Testis (tissue), 3 donors: Measurements from ENCODE around the gene HLA-DOB. TPM values are rescaled to one million over a fixed set of nuclear protein-coding genes. Genes with fewer than 3 reads are reported as not detected.
"Not testable (repeated sequence)": the region's sequence is repeated elsewhere in the genome, so short reads cannot be mapped to it uniquely, and the experiment has no call there.

Experiments used
- DNase-seq: peaks from one replicate; pipeline ENCODE4 v3.0.0-alpha.2; 2019
- H3K27ac ChIP-seq, 2 donors: fragments of 200-600 bp; sonication (generic); one replicate each; pipeline ENCODE4 v1.5.1; 2019
- H3K27me3 ChIP-seq: fragments of 200-600 bp; sonication (generic); one replicate; pipeline ENCODE4 v1.5.1; 2019
- H3K36me3 ChIP-seq: fragments of 200-600 bp; sonication (generic); one replicate; pipeline ENCODE4 v1.5.1; 2017; ENCODE audit warnings: low read depth; ENCODE audit errors: missing control alignments
- H3K4me1 ChIP-seq: fragments of 200-600 bp; sonication (generic); one replicate; pipeline ENCODE4 v1.5.1; 2019
- H3K4me3 ChIP-seq, 2 donors: fragments of 200-600 bp; sonication (generic); one replicate each; pipeline ENCODE4 v1.5.1; 2017 to 2019
- H3K9me3 ChIP-seq: fragments of 200-600 bp; sonication (generic); one replicate; pipeline ENCODE4 v1.5.1; 2017
- POLR2A ChIP-seq: fragments of 450-650 bp; IDR thresholded peaks from one replicate; pipeline ENCODE4 v1.6.1; 2017; ENCODE audit warnings: antibody characterized with exemption, mild to moderate bottlenecking, moderate library complexity
- WGBS, 2 donors: methylation state at CpG; one replicate each; pipeline ENCODE4 v1.1.5; 2018; 5-methylcytosine and 5-hydroxymethylcytosine counted together
- intact Hi-C: fragments of 100-400 bp; cut with DNase I; formaldehyde crosslinking; loops from one replicate; pipeline ENCODE4 v1.15.1; 2023; ENCODE audit warnings: low total_unique reads
- polyA plus RNA-seq: library from polyadenylated mRNA; stranded (reverse); fragments of 350-450 nt; fragmentation: Illumina TruSeq; extraction: RNeasy Lipid Tissue Mini Kit (QIAGEN cat#74804); gene quantifications from one replicate; pipeline ENCODE4 v1.2.3, GENCODE V29; 2014; ENCODE audit warnings: low read depth, low replicate concordance; ENCODE audit not compliant: insufficient read depth
- total RNA-seq, 2 donors: library from RNA; depleted of rRNA; stranded (reverse); fragments of >200 nt; gene quantifications; one replicate each; pipeline ENCODE4 v1.2.3, GENCODE V29; 2016
- TF ChIP-seq, protein P1 (sequence below), 3 experiments: fragments of 450-650 bp in 2 of 3; fragments of 200-600 bp in 1 of 3; sonication (generic) in 1 of 3; IDR thresholded peaks; one replicate each; pipeline ENCODE4 v1.5.1; 2016 to 2019; ENCODE audit warnings: antibody characterized with exemption in 3 of 3, mild to moderate bottlenecking in 2 of 3, moderate library complexity in 1 of 3

Gene HLA-DOB
- total and polyA plus RNA-seq, 3 donors from 2014 or later, result 0.31 to 2.3 (median 1.3) TPM

DNA sequence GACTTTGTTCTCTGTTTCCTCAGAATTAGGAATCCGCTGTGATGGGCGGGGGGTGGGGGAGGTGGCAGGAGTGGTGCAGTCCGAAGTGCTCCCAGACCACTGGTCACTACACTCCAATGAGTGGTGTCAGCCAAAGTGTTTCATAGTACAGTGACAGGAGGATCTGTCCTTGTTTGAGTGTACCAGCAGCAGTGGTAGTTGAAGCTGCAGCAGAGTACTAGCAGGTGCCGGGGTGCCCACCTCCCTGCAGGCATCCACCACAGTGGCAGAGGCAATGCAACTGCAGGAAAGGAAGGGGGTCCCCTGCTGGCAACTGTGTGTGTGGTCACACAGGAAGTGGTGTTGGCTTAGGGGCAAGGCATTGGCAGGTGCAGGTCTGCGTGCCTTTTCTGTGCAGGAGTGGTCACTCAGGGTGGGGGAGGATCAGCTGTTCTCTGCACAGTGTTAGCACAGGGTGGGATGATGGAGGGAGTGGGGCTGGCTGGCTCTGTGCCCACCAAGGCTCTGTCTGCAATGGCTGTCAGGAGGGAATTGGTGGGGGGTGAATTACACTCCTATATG lies 9.7 kb downstream of the HLA-DOB start:
- Histone ChIP-seq H3K27me3 (no peaks in the 10 kb centered on the region), H3K27ac (no peak overlapping the region), H3K36me3 (no peaks in the 10 kb centered on the region), H3K9me3 (no peaks in the 10 kb centered on the region), H3K4me3 (no peak overlapping the region), H3K4me1 (no peaks in the 10 kb centered on the region)
- DNase-seq, result no peak
- TF ChIP-seq, protein P1, sequence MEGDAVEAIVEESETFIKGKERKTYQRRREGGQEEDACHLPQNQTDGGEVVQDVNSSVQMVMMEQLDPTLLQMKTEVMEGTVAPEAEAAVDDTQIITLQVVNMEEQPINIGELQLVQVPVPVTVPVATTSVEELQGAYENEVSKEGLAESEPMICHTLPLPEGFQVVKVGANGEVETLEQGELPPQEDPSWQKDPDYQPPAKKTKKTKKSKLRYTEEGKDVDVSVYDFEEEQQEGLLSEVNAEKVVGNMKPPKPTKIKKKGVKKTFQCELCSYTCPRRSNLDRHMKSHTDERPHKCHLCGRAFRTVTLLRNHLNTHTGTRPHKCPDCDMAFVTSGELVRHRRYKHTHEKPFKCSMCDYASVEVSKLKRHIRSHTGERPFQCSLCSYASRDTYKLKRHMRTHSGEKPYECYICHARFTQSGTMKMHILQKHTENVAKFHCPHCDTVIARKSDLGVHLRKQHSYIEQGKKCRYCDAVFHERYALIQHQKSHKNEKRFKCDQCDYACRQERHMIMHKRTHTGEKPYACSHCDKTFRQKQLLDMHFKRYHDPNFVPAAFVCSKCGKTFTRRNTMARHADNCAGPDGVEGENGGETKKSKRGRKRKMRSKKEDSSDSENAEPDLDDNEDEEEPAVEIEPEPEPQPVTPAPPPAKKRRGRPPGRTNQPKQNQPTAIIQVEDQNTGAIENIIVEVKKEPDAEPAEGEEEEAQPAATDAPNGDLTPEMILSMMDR (IDR thresholded peaks at IDR 0.05), result no peak
- TF ChIP-seq POLR2A, result no peak
- intact Hi-C loops, result no loop called here
- WGBS, 2 donors, result 77 to 94% methylated on average over 4 to 5 of the region's 5 CpGs

DNA sequence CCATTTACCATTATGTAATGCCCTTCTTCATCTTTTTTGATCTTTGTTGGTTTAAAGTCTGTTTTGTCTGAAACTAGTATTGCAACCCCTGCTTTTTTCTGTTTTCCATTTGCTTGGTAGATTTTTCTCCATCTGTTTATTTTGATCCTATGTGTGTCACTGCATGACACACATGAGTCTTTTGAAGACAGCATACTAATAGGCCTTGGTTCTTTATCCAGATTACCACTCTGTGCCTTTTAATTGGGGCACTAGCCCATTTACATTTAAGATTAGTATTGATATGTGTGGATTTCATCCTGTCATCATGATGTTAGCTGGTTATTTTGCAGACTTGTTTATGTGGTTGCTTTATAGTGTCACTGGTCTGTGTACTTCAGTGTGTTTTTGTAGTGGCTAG lies 11.4 kb downstream of the HLA-DOB start:
- H3K4me3 ChIP-seq, DNase-seq, H3K4me1 ChIP-seq, H3K27me3 ChIP-seq, H3K36me3 ChIP-seq, H3K9me3 ChIP-seq, H3K27ac ChIP-seq, intact Hi-C loops: not testable (repeated sequence)

DNA sequence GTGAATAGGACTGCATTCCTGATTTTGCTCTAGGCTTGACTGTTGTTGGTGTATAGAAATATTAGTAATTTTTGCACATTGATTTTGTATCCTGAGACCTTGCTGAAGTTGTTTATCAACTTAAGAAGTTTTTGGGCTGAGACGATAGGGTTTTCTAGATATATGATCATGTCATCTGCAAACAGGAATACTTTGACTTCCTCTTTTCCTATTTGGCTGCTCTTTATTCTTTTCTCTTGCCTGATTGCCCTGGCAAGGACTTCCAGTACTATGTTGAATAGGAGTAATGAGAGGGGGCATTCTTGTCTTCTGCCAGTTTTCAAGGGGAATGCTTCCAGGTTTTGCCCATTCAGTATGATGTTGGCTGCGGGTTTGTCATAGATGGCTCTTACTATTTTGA lies 13.4 kb downstream of the HLA-DOB start:
- no peak for DNase-seq
- H3K9me3 ChIP-seq, result no peaks in the 10 kb centered on the region
- intact Hi-C loops, result no loop called here
- H3K36me3 ChIP-seq, result no peaks in the 10 kb centered on the region
- H3K4me1 ChIP-seq, result no peaks in the 10 kb centered on the region
- no peak overlapping the region for H3K27ac ChIP-seq
- TF ChIP-seq, protein P1 (IDR thresholded peaks at IDR 0.05), result no peak
- TF ChIP-seq POLR2A, result no peak
- WGBS, 2 donors, result 61 to 76% methylated on average over 2 of the region's 2 CpGs
- no peaks in the 10 kb centered on the region for H3K27me3 ChIP-seq
- H3K4me3 ChIP-seq, result no peak overlapping the region

DNA sequence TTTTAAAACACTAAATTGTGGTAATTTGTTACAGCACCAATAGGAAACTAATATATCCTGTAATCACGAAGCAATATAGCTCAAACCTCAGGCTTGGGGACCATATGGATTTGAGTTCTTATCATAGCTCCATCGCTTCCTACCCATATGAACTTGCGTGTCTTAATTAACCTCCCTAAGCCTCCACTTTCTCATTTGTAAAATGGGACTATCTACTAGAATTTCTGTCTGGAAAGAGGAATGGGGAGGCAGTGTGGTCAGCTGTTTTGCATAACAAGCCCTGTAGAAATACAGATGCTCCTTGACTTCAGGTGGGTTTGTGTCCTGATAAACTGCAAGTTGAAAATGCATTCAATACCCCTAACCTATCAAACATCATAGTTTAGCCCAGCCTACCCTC lies 17.1 kb downstream of the HLA-DOB start:
- no peak for DNase-seq
- Histone ChIP-seq H3K4me3 (no peak overlapping the region), H3K4me1 (no peaks in the 10 kb centered on the region), H3K36me3 (no peaks in the 10 kb centered on the region), H3K9me3 (no peaks in the 10 kb centered on the region), H3K27ac (no peak overlapping the region), H3K27me3 (no peaks in the 10 kb centered on the region)
- TF ChIP-seq POLR2A, result no peak
- TF ChIP-seq, protein P1 (IDR thresholded peaks at IDR 0.05), result no peak
- 82 to 83% methylated on average over 3 of the region's 3 CpGs for WGBS, 2 donors
- intact Hi-C loops, result loop anchor here (10.0 kb wide), 1 partner anchor 385 kb away; no protein-coding TSS in a partner anchor

DNA sequence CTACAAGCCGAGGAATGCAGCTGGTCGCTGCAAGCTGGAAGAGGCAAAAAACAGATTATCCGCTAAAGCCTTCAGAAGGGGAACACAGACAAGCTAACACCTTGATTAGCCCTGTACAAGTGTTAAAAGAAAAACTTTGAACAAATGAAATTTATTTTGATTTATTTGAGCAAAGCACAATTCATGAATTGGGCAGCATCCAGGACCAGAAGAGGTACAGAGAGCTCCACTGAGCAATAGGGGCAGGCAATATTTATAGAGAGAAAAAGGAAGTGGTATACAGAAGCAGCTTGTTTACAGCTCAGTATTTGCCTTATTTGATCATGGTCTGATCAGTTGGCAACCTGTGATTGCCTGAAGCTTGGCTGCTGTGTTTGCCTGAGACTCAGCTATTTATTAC lies 17.6 kb downstream of the HLA-DOB start:
- Histone ChIP-seq H3K4me1 (no peaks in the 10 kb centered on the region), H3K4me3 (no peak overlapping the region), H3K27ac (no peak overlapping the region), H3K36me3 (no peaks in the 10 kb centered on the region), H3K27me3 (no peaks in the 10 kb centered on the region), H3K9me3 (no peaks in the 10 kb centered on the region)
- no peak for TF ChIP-seq POLR2A
- TF ChIP-seq, protein P1 (IDR thresholded peaks at IDR 0.05), result no peak
- DNase-seq, result no peak
- 89 to 97% methylated on average over 3 of the region's 3 CpGs for WGBS, 2 donors
- intact Hi-C loops, result loop anchor here (10.0 kb wide), 1 partner anchor 384 kb away; no protein-coding TSS in a partner anchor
